Measurements from ENCODE around the gene ZNF500.

ZNF500 gene

DNA sequence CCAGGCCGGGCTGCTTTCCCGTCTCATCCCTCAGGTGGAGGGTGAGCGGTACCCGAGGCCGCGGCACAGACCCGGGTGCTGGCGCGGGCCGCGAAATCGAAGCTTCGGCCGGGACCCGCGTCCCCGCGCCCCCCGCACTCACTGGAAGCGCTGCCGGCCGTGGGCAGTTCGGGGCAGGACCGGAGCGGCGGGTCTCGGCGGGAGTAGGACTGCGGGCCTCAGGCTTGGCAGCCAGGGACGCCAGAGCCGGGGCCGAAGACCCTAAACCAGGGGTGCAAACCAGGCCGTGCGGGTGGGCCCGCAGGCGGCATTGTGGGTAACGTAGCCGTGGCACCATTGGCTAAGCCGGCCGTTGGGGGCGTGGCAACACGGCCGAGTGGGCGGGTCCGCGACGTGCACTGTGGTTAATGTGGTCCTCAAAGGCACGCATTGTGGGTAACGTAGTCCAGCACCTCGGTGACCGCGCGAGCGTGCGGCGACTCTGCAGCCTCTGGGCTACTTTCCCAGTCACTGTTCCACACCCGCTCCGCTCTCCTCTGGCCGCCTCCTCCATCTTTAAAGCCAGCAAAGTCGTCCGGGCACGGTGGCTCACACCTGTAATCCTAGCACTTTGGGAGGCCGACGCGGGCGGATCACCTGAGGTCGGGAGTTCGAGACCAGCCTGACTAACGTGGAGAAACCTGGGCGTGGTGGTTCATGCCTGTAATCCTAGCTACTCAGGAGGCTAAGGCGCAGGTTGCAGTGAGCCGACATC, at the start of gene ZNF500:
TSS of gene ZNF500 (minus strand) at position 288 of the 754 bp plus-strand sequence. CDS start 1,184 bp downstream, outside the sequence.
- peak; percentile 38 to 55 for DNase-seq

DNA sequence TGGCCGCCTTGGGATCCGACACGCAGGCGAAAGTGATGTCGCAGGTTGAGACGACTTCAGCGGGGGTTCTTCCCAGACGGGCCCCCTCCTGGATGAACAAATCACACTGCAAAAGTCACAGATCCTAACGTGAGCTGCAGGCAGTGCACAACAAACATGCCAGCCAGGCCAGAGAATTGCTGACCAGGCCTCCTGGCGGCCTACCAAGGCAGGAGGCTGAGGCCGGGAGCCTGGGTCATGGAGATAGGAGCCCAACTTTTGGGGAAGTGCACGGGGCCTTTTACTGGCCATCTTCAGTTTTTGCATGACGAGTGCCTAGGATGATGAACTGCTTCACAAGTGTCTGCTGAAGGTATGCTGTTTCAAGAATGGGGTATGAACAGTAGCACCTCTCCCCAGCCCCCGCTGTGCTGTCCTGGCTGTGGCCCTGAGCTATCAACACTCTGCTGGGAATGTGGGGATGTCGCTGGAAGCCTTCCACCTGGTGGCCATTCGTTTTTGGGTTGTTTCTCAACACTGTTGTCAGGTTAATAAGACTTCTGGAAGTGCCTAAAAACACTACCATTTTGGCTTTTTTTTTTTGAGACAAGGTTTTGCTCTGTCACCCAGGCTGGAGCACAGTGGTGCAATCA, 47.7 kb upstream of the ZNF500 start:
- DNase-seq, result no peak

DNA sequence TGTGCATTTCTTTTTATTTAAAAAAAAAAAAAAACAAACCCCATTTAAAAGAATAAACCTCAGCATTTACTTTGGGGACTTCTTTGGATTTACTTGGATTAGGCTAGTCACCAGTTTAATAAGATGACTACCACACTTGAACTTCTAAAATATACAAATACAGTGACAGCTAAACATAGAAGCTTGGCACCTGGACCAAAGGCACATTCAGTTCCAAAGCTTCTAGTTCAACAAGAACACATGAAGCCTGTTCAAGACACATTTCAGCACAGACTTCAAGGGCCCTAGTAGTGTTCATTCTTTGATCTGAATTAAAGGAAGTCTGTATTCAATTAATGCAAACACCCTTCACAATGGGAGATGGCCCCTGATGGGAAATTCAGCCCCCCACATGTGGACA, 47.1 kb upstream of the ZNF500 start:
- DNase-seq, result no peak

DNA sequence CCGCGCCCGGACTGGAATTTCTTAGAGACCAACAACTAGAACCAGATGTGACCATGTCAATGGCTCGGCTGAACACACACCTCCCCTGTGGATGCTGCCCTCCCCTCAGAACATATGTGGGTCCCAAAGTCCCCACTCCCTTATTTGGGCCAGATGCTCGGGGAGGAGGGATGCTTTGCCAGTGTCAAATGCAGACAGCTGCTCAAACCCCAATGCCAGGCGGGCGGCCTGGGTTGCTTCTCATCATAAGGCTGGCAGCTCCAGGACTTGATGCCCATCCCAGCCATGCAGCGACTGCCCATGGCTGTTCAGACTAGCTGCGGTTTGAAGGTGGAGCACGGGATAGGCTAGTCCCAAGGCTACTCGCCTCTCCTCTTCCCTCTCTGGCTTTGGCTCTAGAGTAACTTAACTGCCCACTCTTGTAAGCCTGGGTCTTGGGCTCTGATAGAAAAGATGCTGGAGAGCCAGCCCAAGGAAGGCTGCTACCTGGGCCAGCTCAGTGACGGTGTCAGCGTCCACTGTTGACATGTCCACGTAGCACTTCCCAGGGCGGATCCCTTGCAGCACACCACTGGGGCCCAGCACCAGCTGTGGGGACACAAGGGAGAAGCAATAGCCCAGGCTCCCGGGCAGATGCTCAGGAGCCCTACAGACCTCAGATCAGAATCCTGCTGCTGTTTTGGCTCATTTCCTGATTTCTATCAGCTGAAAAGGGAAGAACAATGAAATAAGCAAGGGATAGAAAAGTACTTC, 46.5 kb upstream of the ZNF500 start:
- no peak for DNase-seq

DNA sequence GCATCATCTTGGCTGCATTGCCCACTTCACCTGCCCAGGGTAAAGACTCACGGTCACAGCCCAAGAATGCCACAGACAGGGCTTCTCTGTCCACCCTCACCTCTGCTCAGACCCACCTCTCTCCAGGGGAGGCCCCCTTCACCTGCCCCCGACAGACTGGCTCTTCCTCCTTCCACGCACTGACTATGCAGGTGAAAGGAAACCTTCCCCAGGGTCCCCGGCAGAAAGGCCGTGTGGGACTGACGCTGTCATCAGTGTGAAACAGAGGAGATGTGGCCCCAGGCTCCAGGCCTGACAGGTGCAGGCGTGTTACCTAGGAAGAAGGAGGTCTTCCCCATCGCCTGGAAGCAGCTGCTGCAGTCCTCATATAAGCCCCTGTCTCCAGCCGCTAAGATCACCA, 44.8 kb upstream of the ZNF500 start:
- DNase-seq, result no peak

DNA sequence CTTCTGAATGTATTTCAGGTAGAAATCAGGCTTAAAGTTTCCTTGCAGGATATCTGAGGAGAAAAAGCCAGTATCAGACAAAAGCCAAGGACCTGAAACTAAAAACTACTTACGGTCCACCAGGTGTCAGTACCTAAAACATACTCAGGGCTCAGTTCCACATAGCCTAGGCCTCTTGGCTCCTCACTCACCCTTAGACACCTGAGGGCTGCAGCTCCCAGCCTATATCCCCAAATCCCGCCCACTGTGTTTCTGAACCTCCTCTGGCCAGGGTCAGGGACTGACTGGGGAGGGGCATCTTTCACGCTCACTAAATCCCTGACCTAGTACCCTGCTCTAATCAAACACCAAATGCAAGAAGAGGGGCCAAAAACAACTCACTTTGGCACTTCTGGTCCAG, 44.3 kb upstream of the ZNF500 start:
- no peak for DNase-seq

DNA sequence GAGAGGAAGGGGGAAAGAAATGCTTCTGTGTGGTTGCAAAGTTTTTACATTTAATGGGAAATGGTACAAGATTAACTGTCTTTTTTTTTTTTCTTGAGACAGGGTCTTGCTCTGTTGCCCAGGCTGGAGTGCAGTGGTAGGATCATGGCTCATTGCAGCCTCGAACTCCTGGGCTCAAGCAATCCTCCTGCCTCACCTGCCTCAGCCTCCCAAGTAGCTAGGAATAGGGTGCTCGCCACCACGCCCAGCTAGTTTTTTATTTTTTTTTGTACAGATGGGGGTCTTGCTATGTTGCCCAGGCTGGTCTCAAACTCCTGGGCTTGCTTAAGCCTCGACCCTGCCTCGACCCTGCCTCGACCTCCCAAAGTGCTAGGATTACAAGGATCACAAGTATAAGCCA, 39.3 kb upstream of the ZNF500 start:
- no peak for DNase-seq

DNA sequence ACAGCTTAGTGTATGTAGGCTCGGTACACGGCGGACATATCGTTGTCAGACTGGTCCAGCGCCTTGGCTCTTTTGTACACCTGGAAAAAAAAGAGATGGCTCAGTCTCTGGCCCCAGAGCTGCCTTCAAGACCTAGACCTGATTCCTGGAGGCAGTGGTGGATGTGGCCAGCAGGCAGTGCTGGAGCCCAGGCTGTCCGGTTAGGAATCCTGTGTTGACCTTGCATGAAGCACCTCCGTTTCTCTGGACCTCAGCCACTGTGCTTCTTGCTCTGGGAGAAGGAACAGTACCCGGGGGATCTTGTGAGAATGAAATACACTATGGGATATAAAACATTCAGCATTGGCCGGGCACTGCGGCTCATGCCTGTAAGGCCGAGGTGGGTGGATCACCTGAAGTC, 38.3 kb upstream of the ZNF500 start:
- DNase-seq, result no peak

DNA sequence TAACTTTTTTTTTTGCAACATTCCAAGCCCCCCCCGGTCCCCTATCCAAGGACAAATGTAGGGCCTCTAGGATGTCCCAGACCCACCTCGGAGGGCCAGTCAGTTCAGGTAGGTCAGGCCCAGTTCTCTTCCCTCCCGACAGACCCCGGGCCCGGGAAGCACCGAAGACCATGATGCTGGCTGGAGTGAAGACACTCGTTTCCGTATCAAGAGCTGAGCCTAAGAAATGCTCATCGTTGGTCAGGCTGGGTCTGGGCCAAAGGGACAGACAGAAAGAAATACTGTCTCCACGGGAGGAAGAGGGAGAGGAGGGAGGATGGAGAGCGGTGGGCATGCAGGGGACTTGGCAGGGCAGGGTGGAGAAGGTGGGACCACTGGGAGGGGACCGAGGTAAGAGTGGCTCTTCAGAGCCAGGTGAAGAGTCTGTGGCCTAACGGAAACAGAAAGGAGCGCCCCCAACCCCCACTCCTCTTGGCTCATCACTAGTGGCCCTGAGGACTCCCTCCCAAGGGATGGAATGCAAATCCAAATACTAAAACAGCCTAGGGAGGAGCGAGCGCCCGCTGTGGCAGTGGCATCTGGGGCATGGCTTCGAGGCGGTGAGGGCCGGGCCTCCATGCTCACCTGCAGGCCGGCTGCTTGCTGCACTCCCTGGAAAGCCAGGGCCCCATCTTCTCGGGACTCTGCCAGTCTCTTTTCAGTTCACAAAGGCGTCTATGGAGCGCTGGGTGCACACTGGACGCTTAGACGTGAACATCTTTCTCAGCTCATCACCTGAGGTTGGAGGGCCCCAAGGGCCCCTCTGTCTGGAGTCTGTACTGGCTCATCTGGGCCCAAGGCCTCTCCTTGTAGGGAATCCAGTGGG, 37.2 kb upstream of the ZNF500 start:
- no peak for DNase-seq

DNA sequence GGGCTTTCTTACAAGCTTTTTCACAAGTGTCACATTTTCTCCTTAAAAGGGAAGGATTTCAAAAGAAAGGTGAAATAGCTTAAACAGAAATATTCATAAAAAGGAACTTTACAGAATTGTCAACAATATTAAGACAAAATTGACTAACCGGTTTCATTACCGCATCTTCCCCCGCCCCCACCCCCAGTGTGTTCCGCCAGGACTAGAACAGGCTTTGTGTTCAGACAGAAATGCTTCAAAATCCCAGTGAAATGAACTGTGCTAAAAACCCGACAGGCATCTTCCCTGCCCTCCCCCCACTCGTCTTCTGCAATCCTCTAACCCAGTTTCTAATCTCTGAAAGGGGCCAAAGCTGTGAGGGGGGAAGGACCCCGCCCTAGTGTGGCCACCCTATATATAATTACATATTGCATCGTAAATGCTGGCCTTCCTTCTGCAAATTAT, 36.5 kb upstream of the ZNF500 start:
- DNase-seq, result no peak

DNA sequence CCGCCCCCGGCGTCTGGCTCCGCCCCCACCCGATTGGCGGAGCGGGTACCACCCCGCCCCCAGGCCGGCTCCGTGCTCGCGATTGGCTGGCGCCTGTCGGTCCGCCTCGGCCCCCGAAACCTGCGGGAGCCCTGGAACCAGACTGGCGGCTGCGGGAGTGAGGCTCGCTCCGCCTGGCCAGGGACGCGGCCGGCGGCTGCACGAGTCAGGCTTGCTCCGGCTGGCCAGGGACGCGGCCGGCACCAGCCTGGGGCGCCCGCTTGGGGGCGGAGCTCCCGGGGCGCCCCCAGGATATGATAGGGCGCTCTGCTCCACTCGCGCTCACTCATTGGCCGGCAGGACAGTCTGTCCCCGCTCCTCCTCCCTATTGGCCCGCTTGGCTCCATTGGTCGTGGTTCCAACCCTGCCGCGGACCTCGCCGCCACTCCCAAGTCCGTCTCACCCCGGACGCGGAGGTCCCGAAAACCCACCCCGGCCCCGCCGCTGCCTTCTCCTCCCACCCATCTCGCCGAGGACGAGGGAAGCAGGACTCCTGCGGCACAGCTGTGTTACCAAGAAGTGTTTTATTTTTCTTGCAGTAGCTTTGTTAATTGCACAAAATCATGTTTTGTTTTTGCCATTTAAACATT, 35.8 kb upstream of the ZNF500 start:
- peak; percentile 65 to 71 for DNase-seq

DNA sequence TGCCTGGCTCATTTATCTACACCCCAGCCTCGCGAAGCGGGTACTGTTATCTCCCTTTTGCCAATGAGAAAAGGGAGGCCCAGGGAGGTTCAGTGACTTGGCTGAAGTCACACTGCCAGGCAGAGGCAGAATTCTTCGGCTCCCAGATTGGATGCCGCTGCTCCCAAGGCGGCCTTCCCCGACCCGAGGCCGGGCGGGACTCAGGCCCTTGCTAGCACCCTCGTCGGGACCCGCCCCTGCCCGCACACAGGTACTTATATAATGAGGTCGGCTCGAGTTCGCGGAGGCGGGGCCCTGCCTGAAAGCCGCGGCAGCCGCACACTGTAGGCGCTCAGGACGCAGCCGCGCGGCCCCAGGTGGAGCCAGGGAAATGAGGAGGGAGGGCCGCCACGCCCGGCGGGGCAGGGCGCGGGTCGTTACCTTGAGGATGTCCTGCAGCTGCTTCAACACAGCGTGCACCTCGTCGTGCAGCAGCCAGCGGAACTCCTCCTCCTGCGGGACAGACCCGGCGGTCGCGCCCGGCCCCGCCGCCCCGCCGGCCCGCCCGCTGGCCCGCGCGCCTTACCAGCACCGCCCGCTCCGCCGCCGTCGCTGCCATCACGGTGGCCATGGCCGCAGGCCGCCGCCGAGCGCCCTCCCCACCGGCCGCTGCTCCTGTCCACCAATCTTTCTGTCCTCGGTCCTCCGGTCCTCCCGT, 35.1 kb upstream of the ZNF500 start, which contains the start of gene ROGDI:
TSS of gene ROGDI (minus strand) at position 672 of the 697 bp plus-strand sequence. CDS start at position 610, 62 bp downstream.
- peak; percentile 1 to 24 for DNase-seq

DNA sequence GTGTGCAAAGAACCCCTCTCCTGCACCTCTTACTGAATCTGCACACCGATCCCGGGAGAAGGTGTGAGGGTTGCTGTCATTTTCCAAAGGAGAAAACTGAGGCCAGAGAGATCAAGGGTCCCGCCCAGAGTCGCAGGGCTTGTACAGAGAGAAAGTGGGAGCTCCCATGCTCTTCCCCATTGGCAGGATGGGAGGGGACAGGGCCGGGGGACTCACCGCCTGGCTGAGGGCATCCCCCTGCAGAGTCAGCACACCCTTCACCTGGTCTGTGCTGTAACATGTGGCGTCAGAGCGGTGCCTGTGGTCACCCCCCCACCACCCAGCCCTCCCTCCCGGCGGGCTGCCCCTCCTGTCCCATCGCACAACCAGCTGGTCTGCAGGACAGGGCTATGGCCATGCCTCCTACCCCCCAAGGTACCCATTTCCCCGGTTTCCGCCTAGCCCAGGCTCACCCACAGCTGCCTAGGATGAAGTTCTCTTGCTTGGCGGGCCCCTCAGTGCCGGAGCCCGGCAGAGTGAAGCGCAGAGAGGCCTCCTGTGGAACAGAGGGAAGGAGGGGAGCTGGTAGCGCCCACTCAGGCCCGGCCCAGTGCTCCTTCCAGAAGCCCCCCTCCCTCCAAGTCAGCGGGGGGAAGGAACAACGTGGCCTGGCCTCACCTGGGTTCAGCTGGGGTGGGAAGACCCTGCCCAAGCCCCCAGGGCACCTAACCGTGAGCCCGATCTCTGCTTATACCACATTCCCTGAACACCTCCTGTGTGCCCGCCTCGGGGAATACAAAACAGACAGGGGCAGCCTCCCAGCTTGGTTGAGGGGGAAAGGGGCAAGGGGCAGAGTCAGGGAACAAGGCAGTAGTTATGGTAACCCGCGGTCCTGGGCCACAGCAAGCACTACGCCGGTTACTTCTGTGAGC, 34.3 kb upstream of the ZNF500 start:
- no peak for DNase-seq

DNA sequence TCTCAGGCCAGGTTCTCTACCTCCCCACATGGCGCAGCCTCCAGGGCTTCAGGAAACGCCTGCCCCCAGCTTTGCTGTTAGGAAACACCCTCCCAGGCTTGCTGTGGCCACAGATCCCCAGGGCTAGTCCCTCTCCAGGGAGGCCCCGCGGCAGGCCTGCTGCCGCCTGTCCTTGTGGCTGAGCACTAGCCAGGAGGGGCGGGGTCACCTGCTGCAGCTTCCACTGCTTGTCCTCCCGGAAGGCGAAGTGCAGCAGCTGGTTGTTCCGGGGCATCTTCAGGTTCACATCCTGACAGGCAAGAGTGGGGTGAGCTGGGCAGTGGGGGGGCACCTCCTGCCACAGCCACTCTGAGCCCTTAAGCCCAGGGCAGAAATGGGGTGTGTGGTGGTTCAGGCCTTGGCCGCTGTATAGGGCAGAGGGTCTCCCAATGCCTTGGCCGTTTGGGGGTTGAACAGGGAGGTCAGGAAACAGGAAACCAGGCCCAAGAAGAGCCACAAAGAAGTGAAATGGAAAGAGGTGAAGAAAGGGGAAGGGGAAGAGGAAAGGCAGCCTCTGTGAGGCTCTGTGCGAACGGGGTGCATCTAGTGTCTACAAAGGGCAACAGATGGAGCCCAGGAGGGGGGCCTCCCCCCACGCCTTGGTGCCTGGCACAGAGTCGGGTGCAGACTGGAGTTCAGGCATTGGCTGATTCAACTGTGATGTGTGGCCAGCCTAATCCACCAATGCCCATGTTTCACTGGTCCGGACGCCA, 33.5 kb upstream of the ZNF500 start:
- DNase-seq, result peak; percentile 57 to 62

DNA sequence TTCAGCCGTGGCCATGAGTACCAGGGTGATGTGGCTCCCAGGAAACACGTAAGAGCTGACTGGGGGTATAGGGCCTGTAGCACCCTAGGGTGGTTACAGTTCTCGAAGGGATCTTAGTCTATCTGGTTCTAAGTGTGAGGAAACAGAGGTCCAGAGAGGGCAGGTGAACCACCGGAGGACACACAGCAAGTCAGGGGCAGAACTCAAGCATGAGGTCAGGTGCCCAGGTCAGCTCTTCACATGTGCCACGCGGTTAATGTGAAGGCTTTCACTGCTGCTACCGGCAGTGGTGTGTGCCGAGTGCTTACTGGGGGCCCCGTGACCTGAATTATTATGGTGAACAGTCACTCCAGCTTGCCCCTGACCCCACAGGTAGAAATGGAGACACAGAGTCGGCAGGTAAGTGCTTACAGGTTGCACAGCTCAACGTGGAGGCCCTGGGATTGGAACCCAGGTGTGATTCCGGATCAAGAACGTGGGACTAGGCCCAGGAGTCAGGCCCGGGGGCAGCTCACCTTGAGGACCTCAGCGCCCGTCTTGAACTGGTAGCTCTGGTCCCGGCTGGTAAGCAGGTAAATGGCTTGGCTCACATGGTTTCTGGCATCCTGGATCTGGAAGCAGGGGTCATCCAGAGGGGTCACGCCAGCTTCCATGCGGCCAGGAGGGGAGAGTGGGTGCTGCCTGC, 32.4 kb upstream of the ZNF500 start:
- DNase-seq, result no peak

DNA sequence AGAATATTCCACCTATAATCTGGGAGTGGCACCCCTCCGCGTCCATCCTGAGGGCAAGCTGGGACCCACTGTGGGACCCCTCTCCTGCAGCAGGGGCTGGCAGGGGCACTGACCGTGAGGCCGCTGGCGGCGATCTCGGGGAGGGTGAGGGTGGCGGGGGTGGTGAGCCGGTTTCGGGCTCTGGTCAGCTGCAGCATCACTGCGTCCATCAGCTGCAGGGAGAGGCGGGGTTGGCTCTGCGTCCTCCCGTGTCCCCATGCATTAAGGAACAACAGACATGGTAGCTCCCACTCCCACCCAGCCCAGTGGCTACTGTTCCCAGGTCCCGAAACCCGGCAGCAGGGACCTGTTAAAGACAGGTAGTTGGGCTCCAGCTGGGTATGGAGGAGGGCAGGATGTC, 31.5 kb upstream of the ZNF500 start:
- no peak for DNase-seq

DNA sequence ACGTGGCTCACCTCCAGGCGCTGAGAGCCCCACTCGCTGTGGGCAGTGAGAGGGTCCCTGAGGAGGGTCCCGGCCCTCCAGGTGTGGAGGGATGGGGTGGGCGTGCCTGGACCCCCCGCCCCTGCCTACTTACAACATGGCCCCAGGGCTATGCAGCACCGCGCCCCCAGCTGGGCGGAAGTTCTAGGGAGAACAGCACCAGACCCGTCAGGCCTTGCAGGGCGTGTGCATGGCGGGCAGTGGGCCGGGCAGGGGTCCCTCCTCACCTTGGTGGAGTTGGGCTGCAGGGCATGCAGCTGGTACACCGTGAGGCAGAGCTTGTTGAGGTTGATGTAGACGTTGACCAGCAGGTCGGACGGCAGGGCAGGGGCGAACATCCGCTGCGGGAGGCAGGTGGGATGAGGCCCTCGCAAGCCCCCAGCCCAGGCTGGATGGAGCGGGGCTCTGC, 30.9 kb upstream of the ZNF500 start:
- no peak for DNase-seq

DNA sequence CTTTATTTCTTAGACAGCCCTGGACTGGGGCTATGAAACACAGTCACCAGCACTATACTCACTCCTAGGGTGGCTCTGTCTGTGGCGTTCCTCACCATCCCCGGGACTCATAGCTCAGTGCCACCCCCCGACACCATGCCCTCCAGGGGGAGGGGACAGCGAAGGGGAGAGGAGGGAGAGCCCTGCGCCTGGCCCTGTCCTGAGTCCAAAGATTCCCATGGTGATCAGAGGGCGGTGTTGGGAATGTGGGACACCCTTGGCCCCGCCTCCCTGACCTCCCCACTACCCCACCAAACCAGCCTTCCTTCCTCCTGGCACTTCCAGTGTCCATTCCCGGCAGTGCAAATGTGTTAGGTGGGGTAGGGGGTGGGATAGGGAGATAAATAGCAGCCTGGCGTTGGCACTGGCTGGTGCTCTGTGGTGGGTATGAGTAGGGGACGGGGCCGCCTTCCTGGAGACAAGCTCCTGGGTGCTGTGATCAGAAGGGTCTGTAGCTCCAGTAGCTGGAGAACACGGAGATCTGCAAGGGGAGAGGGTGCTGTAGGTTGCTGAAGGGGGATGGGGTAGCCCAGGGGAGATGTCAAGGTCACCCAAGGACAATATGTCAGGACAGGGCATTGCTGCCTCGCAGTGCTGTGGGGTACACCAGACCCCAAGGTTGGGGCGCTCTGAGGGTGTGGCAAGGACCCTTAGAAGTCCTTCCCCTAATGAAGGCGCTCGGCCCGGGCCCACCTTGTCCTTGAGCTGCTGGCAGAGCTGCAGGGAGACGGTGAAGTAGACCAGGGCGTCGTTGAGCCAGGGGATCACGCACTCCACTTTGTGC, 30.2 kb upstream of the ZNF500 start:
- no peak for DNase-seq
